Measurements from ENCODE around the gene NFU1.

- TF ChIP-seq CTCF (optimal IDR thresholded peaks at IDR 0.05 in 1 of 3, IDR thresholded peaks at IDR 0.05 in 1 of 3, conservative IDR thresholded peaks at IDR 0.05 in 1 of 3; ENCODE audit: extremely low read depth in 1 of 3, insufficient read depth in 2 of 3, low read length in 3 of 3) (no peak), EZH2 (IDR thresholded peaks at IDR 0.05; ENCODE audit: low read length) (no peak)
Observed at GRCh38 chr2:69481421-69481820, 44.2 kb upstream of the NFU1 start.
